WTC11 (cell line): ENCODE results near the gene NPAS3. TPM values are rescaled to one million over a fixed set of nuclear protein-coding genes. Genes with fewer than 3 reads are reported as not detected.

ENCODE experiments used
- ATAC-seq: fragments of 200-7000 bp; cut with Tn5 transposase; 2 replicates; pipeline ENCODE4 v1.10.0; 2021; ENCODE audit warnings: mild to moderate bottlenecking, moderate library complexity
- CTCF ChIA-PET: fragments of 300-600 bp; sonication (Branson Sonifier 250); formaldehyde crosslinking; loops from one replicate; lab custom pipeline; 2021; ENCODE audit warnings: antibody characterized with exemption; lab: Charles Lee
- POLR2A ChIA-PET: fragments of 350-600 bp; sonication (Branson Sonifier 250); formaldehyde crosslinking; loops from one replicate; lab custom pipeline; 2021; ENCODE audit warnings: antibody characterized with exemption; lab: Charles Lee
- DNase-seq: peaks from one replicate; pipeline ENCODE4 v3.0.0; 2021; ENCODE audit warnings: low spot score
- H3K27ac Mint-ChIP-seq: 2 replicates; pipeline ENCODE4 v1.8.0; 2021; ENCODE audit warnings: mixed read lengths
- H3K27me3 Mint-ChIP-seq: 2 replicates; pipeline ENCODE4 v1.8.0; 2021; ENCODE audit warnings: low read depth, mild to moderate bottlenecking, moderate library complexity, mixed read lengths
- H3K36me3 Mint-ChIP-seq: 2 replicates; pipeline ENCODE4 v1.8.0; 2021; ENCODE audit warnings: mixed read lengths
- H3K4me1 Mint-ChIP-seq: 2 replicates; pipeline ENCODE4 v1.8.0; 2022; ENCODE audit warnings: mixed read lengths
- H3K4me3 Mint-ChIP-seq: 2 replicates; pipeline ENCODE4 v1.8.0; 2021; ENCODE audit warnings: mild to moderate bottlenecking, moderate library complexity, mixed read lengths
- H3K9me3 Mint-ChIP-seq: 2 replicates; pipeline ENCODE4 v1.8.0; 2021; ENCODE audit warnings: mixed read lengths
- ARID4B ChIP-seq: sonication (generic); formaldehyde crosslinking; IDR thresholded peaks from 2 replicates; pipeline ENCODE4 v1.8.0; 2023; ENCODE audit warnings: missing genetic modification reagents, mild to moderate bottlenecking, borderline replicate concordance
- ATF3 ChIP-seq: sonication (generic); formaldehyde crosslinking; conservative IDR thresholded peaks from 2 replicates; pipeline ENCODE4 v1.8.1; 2022; ENCODE audit warnings: mild to moderate bottlenecking, missing genetic modification reagents
- ATF6 ChIP-seq: sonication (generic); formaldehyde crosslinking; IDR thresholded peaks from 2 replicates; pipeline ENCODE4 v1.8.1; 2023; ENCODE audit warnings: mild to moderate bottlenecking, missing genetic modification reagents
- CREB1 ChIP-seq: sonication (generic); formaldehyde crosslinking; IDR thresholded peaks from 2 replicates; pipeline ENCODE4 v1.8.0; 2023; ENCODE audit warnings: mild to moderate bottlenecking, missing genetic modification reagents
- E2F5 ChIP-seq: sonication (generic); formaldehyde crosslinking; IDR thresholded peaks from 2 replicates; pipeline ENCODE4 v1.8.1; 2022; ENCODE audit warnings: mild to moderate bottlenecking, moderate library complexity, missing genetic modification reagents
- ERG ChIP-seq: fragments of 250-450 bp; sonication (Bioruptor Pico); IDR thresholded peaks from 2 replicates; pipeline ENCODE4 v1.8.0; 2021; ENCODE audit warnings: mild to moderate bottlenecking
- GABPB1 ChIP-seq: sonication (generic); formaldehyde crosslinking; IDR thresholded peaks from 2 replicates; pipeline ENCODE4 v1.8.1; 2023; ENCODE audit warnings: mild to moderate bottlenecking, missing genetic modification reagents
- HMGXB4 ChIP-seq: sonication (generic); formaldehyde crosslinking; IDR thresholded peaks from 2 replicates; pipeline ENCODE4 v1.8.1; 2023; ENCODE audit warnings: mild to moderate bottlenecking, moderate library complexity, missing genetic modification reagents
- NFE2L1 ChIP-seq: sonication (generic); formaldehyde crosslinking; IDR thresholded peaks from 2 replicates; pipeline ENCODE4 v1.8.1; 2023; ENCODE audit warnings: missing genetic modification reagents
- PRDM15 ChIP-seq: sonication (generic); formaldehyde crosslinking; IDR thresholded peaks from 2 replicates; pipeline ENCODE4 v1.8.0; 2022; ENCODE audit warnings: missing genetic modification reagents
- RORB ChIP-seq: fragments of 250-450 bp; sonication (Bioruptor Pico); IDR thresholded peaks from 2 replicates; pipeline ENCODE4 v1.9.0; 2021; ENCODE audit warnings: mild to moderate bottlenecking
- TCF7 ChIP-seq: sonication (generic); formaldehyde crosslinking; IDR thresholded peaks from 2 replicates; pipeline ENCODE4 v1.8.0; 2022; ENCODE audit warnings: mild to moderate bottlenecking, low read depth, missing genetic modification reagents, moderate library complexity
- TP53 ChIP-seq: sonication (generic); formaldehyde crosslinking; IDR thresholded peaks from 2 replicates; pipeline ENCODE4 v1.8.1; 2023; ENCODE audit warnings: mild to moderate bottlenecking, missing genetic modification reagents
- USF1 ChIP-seq: sonication (generic); formaldehyde crosslinking; IDR thresholded peaks from 2 replicates; pipeline ENCODE4 v1.8.0; 2022; ENCODE audit warnings: mild to moderate bottlenecking, missing genetic modification reagents
- ZNF121 ChIP-seq: sonication (generic); formaldehyde crosslinking; IDR thresholded peaks from 2 replicates; pipeline ENCODE4 v1.8.0; 2023; ENCODE audit warnings: missing genetic modification reagents
- ZNF263 ChIP-seq: sonication (generic); formaldehyde crosslinking; IDR thresholded peaks from 2 replicates; pipeline ENCODE4 v1.8.1; 2022; ENCODE audit warnings: low read depth, mild to moderate bottlenecking, moderate library complexity, missing genetic modification reagents
- ZNF281 ChIP-seq: sonication (generic); formaldehyde crosslinking; IDR thresholded peaks from 2 replicates; pipeline ENCODE4 v1.8.0; 2023; ENCODE audit warnings: mild to moderate bottlenecking, missing genetic modification reagents
- ZNF317 ChIP-seq: sonication (generic); formaldehyde crosslinking; IDR thresholded peaks from 2 replicates; pipeline ENCODE4 v1.8.1; 2023; ENCODE audit warnings: low read depth, mild to moderate bottlenecking, moderate library complexity, missing genetic modification reagents, borderline replicate concordance
- total RNA-seq: library from RNA; stranded (reverse); gene quantifications from 3 replicates; pipeline ENCODE4 v1.2.3, GENCODE V29; 2021

NPAS3 gene
- total RNA-seq, 1 experiment from 2014 or later: 3.2 TPM

GRCh38 chr14:33406766-33407165 is 468.1 kb downstream of the NPAS3 start:
- ChIA-PET POLR2A (no interaction called here), CTCF (no interaction called here)
- Mint-ChIP-seq H3K27ac (no peak overlapping the region), H3K4me3 (no peak overlapping the region), H3K36me3 (peaks cover 74% of the 10 kb centered on the region), H3K9me3 (peaks cover 80% of the 10 kb centered on the region), H3K4me1 (no peaks in the 10 kb centered on the region), H3K27me3 (peaks cover 3% of the 10 kb centered on the region)
- DNase-seq: no peak
- ATAC-seq: no peak
- TF ChIP-seq USF1 (no peak), TCF7 (no peak), E2F5 (CRISPR knock-in tag) (no peak), NFE2L1 (CRISPR knock-in tag) (no peak), ZNF121 (CRISPR knock-in tag) (no peak), ZNF317 (CRISPR knock-in tag) (no peak), CREB1 (no peak), ZNF281 (no peak), PRDM15 (CRISPR knock-in tag) (no peak), ERG (CRISPR knock-in tag) (no peak), RORB (CRISPR knock-in tag) (no peak), GABPB1 (no peak), ARID4B (CRISPR knock-in tag) (no peak), TP53 (CRISPR knock-in tag) (no peak), ATF3 (CRISPR knock-in tag) (no peak), HMGXB4 (CRISPR knock-in tag) (no peak), ZNF263 (CRISPR knock-in tag) (no peak), ATF6 (CRISPR knock-in tag) (no peak)
